ENCODE measurements around the gene MAEL.

Gene MAEL

GRCh38 chr1:167054946-167055630, 66.0 kb downstream of the MAEL start:
- no peak for DNase-seq (ENCODE audit: low read depth in 1 of 2, low spot score in 1 of 2)

- DNase-seq (ENCODE audit: low read depth in 1 of 2, low spot score in 1 of 2), result no peak
These were observed 67.6 kb downstream of the MAEL start for GRCh38 chr1:167056529-167057231.

GRCh38 chr1:167057241-167057688, 68.2 kb downstream of the MAEL start:
- DNase-seq (ENCODE audit: low read depth in 1 of 2, low spot score in 1 of 2), result no peak

- peak; percentile 69 to 72 for DNase-seq (ENCODE audit: low read depth in 1 of 2, low spot score in 1 of 2)
These were observed 70.1 kb downstream of the MAEL start for GRCh38 chr1:167059045-167059808.

GRCh38 chr1:167059809-167060107, 70.7 kb downstream of the MAEL start:
- DNase-seq (ENCODE audit: low read depth in 1 of 2, low spot score in 1 of 2), result no peak

- no peak for DNase-seq (ENCODE audit: low read depth in 1 of 2, low spot score in 1 of 2)
These were observed 71.3 kb downstream of the MAEL start for GRCh38 chr1:167060141-167061072.

- no peak for DNase-seq (ENCODE audit: low read depth in 1 of 2, low spot score in 1 of 2)
These were observed 72.0 kb downstream of the MAEL start for GRCh38 chr1:167061073-167061464.

- no peak for DNase-seq (ENCODE audit: low read depth in 1 of 2, low spot score in 1 of 2)
These were observed 75.5 kb downstream of the MAEL start for GRCh38 chr1:167064621-167065020.

- DNase-seq (ENCODE audit: low read depth in 1 of 2, low spot score in 1 of 2), result no peak
These were observed 76.4 kb downstream of the MAEL start for GRCh38 chr1:167065471-167065870.

GRCh38 chr1:167066333-167067122, 77.4 kb downstream of the MAEL start:
- DNase-seq (ENCODE audit: low read depth in 1 of 2, low spot score in 1 of 2), result peak; percentile 64 to 74

- no peak for DNase-seq (ENCODE audit: low read depth in 1 of 2, low spot score in 1 of 2)
These were observed 78.8 kb downstream of the MAEL start for GRCh38 chr1:167067904-167068303.

GRCh38 chr1:167068761-167069160, 79.7 kb downstream of the MAEL start:
- no peak for DNase-seq (ENCODE audit: low read depth in 1 of 2, low spot score in 1 of 2)

GRCh38 chr1:167071286-167071685, 82.2 kb downstream of the MAEL start:
- no peak for DNase-seq (ENCODE audit: low read depth in 1 of 2, low spot score in 1 of 2)
